ENCODE data around the gene CCDC15. TPM values are rescaled to one million over a fixed set of nuclear protein-coding genes. Genes with fewer than 3 reads are reported as not detected.
A peak's percentile ranks its signal among the peaks of the same experiment; 100 is the strongest.

Gene CCDC15
- total RNA-seq, 8 experiments from 2014 or later: 0.87 to 4.7 (median 2.5) TPM

- H3K4me1 ChIP-seq (replicated peaks in 1 of 2): no peaks in the 10 kb centered on the region
- peak overlapping the region; percentile 24 to 30 (median 26) for H3K4me3 ChIP-seq
- peak in 7 of 8 experiments; percentile 4 to 35 (median 20) for ATAC-seq (replicated peaks in 6 of 8)
- no peak overlapping the region for H3K27ac ChIP-seq
- WGBS, 10 experiments: 0 to 63% (median 22%) methylated on average over 1 to 8 of the region's 38 CpGs; no CpG with 5 or more reads in 4 of the 10 experiments
- in situ Hi-C loops (cut with MboI; ENCODE audit: low pct_unique_long_range_greater_than_20kb in 2 of 9, low sequenced_read_pairs in 9 of 9, unreplicated experiment in 9 of 9): no loop called here
Observed at GRCh38 chr11:125063429-125064043, 109.5 kb downstream of the CCDC15 start.

- H3K27ac ChIP-seq: no peak overlapping the region
- no peaks in the 10 kb centered on the region for H3K4me1 ChIP-seq (replicated peaks in 1 of 2)
- 77 to 100% (median 87%) methylated on average over 1 to 6 of the region's 7 CpGs; no CpG with 5 or more reads in 4 of the 10 experiments for WGBS, 10 experiments
- in situ Hi-C loops (cut with MboI; ENCODE audit: low pct_unique_long_range_greater_than_20kb in 2 of 9, low sequenced_read_pairs in 9 of 9, unreplicated experiment in 9 of 9): no loop called here
- ATAC-seq (replicated peaks in 6 of 8): no peak
- no peak overlapping the region for H3K4me3 ChIP-seq
Observed at GRCh38 chr11:125064070-125064469, 110.1 kb downstream of the CCDC15 start.

- Histone ChIP-seq H3K4me1 (replicated peaks in 1 of 2) (no peaks in the 10 kb centered on the region), H3K4me3 (no peak overlapping the region), H3K27ac (no peak overlapping the region)
- ATAC-seq (replicated peaks in 6 of 8): no peak
- 50 to 100% (median 84%) methylated on average over 1 to 4 of the region's 4 CpGs; no CpG with 5 or more reads in 2 of the 10 experiments for WGBS, 10 experiments
- in situ Hi-C loops (cut with MboI; ENCODE audit: low pct_unique_long_range_greater_than_20kb in 2 of 9, low sequenced_read_pairs in 9 of 9, unreplicated experiment in 9 of 9): no loop called here
Observed at GRCh38 chr11:125068368-125068767, 114.4 kb downstream of the CCDC15 start.

GRCh38 chr11:125069008-125069407, 115.0 kb downstream of the CCDC15 start:
- WGBS, 10 experiments: 69 to 100% (median 92%) methylated on average over 1 to 4 of the region's 4 CpGs; no CpG with 5 or more reads in 2 of the 10 experiments
- no peaks in the 10 kb centered on the region for H3K4me1 ChIP-seq (replicated peaks in 1 of 2)
- no peak overlapping the region for H3K27ac ChIP-seq
- H3K4me3 ChIP-seq: no peak overlapping the region
- in situ Hi-C loops (cut with MboI; ENCODE audit: low pct_unique_long_range_greater_than_20kb in 2 of 9, low sequenced_read_pairs in 9 of 9, unreplicated experiment in 9 of 9): no loop called here
- ATAC-seq (replicated peaks in 6 of 8): no peak

- WGBS, 10 experiments: 72 to 83% methylated on average over 2 of the region's 5 CpGs; no CpG with 5 or more reads in 8 of the 10 experiments
- no peak for ATAC-seq (replicated peaks in 6 of 8)
- no peak overlapping the region for H3K4me3 ChIP-seq
- no peaks in the 10 kb centered on the region for H3K4me1 ChIP-seq (replicated peaks in 1 of 2)
- in situ Hi-C loops (cut with MboI; ENCODE audit: low pct_unique_long_range_greater_than_20kb in 2 of 9, low sequenced_read_pairs in 9 of 9, unreplicated experiment in 9 of 9): no loop called here
- H3K27ac ChIP-seq: no peak overlapping the region
Observed at GRCh38 chr11:125069796-125070195, 115.8 kb downstream of the CCDC15 start.

GRCh38 chr11:125070699-125071254, 116.8 kb downstream of the CCDC15 start:
- H3K4me1 ChIP-seq (replicated peaks in 1 of 2): no peaks in the 10 kb centered on the region
- in situ Hi-C loops (cut with MboI; ENCODE audit: low pct_unique_long_range_greater_than_20kb in 2 of 9, low sequenced_read_pairs in 9 of 9, unreplicated experiment in 9 of 9): no loop called here
- no peak overlapping the region for H3K27ac ChIP-seq
- no peak overlapping the region for H3K4me3 ChIP-seq
- peak in 3 of 8 experiments; percentile 62 to 98 (median 98) for ATAC-seq (replicated peaks in 6 of 8)
- WGBS, 10 experiments: 52 to 71% (median 65%) methylated on average over 1 to 6 of the region's 7 CpGs; no CpG with 5 or more reads in 6 of the 10 experiments

GRCh38 chr11:125071435-125071834, 117.4 kb downstream of the CCDC15 start:
- ATAC-seq (replicated peaks in 6 of 8): peak in 1 of 8 experiments; percentile 20
- 31 to 63% (median 57%) methylated on average over 1 to 4 of the region's 5 CpGs; no CpG with 5 or more reads in 5 of the 10 experiments for WGBS, 10 experiments
- Histone ChIP-seq H3K4me3 (no peak overlapping the region), H3K27ac (no peak overlapping the region), H3K4me1 (replicated peaks in 1 of 2) (no peaks in the 10 kb centered on the region)
- in situ Hi-C loops (cut with MboI; ENCODE audit: low pct_unique_long_range_greater_than_20kb in 2 of 9, low sequenced_read_pairs in 9 of 9, unreplicated experiment in 9 of 9): no loop called here

- Histone ChIP-seq H3K4me3 (no peak overlapping the region), H3K27ac (no peak overlapping the region), H3K4me1 (replicated peaks in 1 of 2) (no peaks in the 10 kb centered on the region)
- WGBS, 10 experiments: 33 to 82% (median 67%) methylated on average over 1 to 5 of the region's 6 CpGs; no CpG with 5 or more reads in 5 of the 10 experiments
- ATAC-seq (replicated peaks in 6 of 8): no peak
- in situ Hi-C loops (cut with MboI; ENCODE audit: low pct_unique_long_range_greater_than_20kb in 2 of 9, low sequenced_read_pairs in 9 of 9, unreplicated experiment in 9 of 9): no loop called here
Observed at GRCh38 chr11:125071846-125072217, 117.8 kb downstream of the CCDC15 start.

- in situ Hi-C loops (cut with MboI; ENCODE audit: low pct_unique_long_range_greater_than_20kb in 2 of 9, low sequenced_read_pairs in 9 of 9, unreplicated experiment in 9 of 9): no loop called here
- 43 to 100% (median 80%) methylated on average over 1 to 11 of the region's 12 CpGs; no CpG with 5 or more reads in 1 of the 10 experiments for WGBS, 10 experiments
- no peak for ATAC-seq (replicated peaks in 6 of 8)
- Histone ChIP-seq H3K27ac (no peak overlapping the region), H3K4me1 (replicated peaks in 1 of 2) (no peaks in the 10 kb centered on the region), H3K4me3 (no peak overlapping the region)
Observed at GRCh38 chr11:125072218-125072960, 118.4 kb downstream of the CCDC15 start.

- Histone ChIP-seq H3K4me3 (no peak overlapping the region), H3K4me1 (replicated peaks in 1 of 2) (no peaks in the 10 kb centered on the region), H3K27ac (no peak overlapping the region)
- 60% methylated on average over 1 to 2 of the region's 12 CpGs; no CpG with 5 or more reads in 8 of the 10 experiments for whole genome bisulfite sequencing, 10 experiments
- no peak for ATAC-seq (replicated peaks in 6 of 8)
- in situ Hi-C loops (cut with MboI; ENCODE audit: low pct_unique_long_range_greater_than_20kb in 2 of 9, low sequenced_read_pairs in 9 of 9, unreplicated experiment in 9 of 9): no loop called here
Observed at GRCh38 chr11:125072961-125073590, 119.1 kb downstream of the CCDC15 start.

GRCh38 chr11:125073616-125074483, 119.8 kb downstream of the CCDC15 start:
- Histone ChIP-seq H3K4me3 (no peak overlapping the region), H3K27ac (no peak overlapping the region), H3K4me1 (replicated peaks in 1 of 2) (no peaks in the 10 kb centered on the region)
- 70 to 94% (median 88%) methylated on average over 2 to 11 of the region's 19 CpGs; no CpG with 5 or more reads in 2 of the 10 experiments for WGBS, 10 experiments
- in situ Hi-C loops (cut with MboI; ENCODE audit: low pct_unique_long_range_greater_than_20kb in 2 of 9, low sequenced_read_pairs in 9 of 9, unreplicated experiment in 9 of 9): no loop called here
- ATAC-seq (replicated peaks in 6 of 8): no peak

- WGBS, 10 experiments: 76 to 100% (median 90%) methylated on average over 1 to 6 of the region's 11 CpGs; no CpG with 5 or more reads in 3 of the 10 experiments
- Histone ChIP-seq H3K27ac (no peak overlapping the region), H3K4me1 (replicated peaks in 1 of 2) (no peaks in the 10 kb centered on the region), H3K4me3 (no peak overlapping the region)
- ATAC-seq (replicated peaks in 6 of 8): no peak
- in situ Hi-C loops (cut with MboI; ENCODE audit: low pct_unique_long_range_greater_than_20kb in 2 of 9, low sequenced_read_pairs in 9 of 9, unreplicated experiment in 9 of 9): loop anchor here in 1 of 9 experiments (25.0 kb wide), 1 partner anchor 263 kb away; no protein-coding TSS in a partner anchor
Observed at GRCh38 chr11:125074511-125075241, 120.7 kb downstream of the CCDC15 start.

Measured in motor neuron (in vitro differentiated cells).